ENCODE results near the gene GRID1. TPM values are rescaled to one million over a fixed set of nuclear protein-coding genes. Genes with fewer than 3 reads are reported as not detected.

GRID1 gene
- total RNA-seq, 1 experiment from 2014 or later, result not detected

DNA sequence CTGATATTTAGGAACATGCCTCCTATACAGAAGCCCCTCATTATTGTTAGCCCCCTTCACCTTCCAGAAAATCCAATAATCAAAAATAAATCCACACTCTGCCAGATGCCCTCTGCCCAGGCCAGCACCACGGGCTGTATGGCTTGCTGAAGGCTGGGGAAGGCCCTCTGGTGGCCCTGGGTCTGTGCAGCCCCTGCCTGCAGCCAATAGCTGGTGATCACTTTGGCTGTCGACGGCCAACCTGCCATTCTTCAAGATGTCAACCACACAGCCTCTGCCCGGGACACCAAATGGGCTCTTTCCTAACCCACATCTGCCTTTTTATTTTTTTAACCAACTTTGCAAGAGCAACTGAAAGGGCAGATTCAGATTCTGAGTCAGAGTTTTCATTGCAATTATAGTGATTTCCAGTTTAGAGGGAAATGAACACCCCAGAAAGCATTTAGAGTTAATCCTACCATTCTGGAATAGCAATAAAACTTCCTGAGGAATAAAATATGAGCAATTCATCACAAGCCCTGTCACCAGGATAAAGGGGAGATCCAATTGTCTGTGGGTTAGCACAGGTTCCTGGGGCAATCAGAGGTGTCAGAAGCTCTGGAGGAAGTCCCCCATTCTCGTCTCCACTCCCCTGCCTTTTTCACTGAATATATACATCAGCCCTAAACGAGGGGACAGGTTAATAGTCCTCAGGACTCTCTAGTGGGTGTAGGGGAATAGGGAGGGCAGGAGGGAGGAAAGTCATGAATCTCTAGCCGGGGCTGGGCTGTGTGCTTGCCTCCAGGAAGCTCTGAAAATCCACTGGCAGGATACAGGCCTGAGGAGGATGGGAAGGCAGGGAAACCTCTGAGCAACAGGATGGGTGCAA is 211.3 kb downstream of the GRID1 start:
- Histone ChIP-seq H3K79me2 (ENCODE audit: low read depth) (no peaks in the 10 kb centered on the region), H3K4me1 (replicated peaks; ENCODE audit: insufficient read depth) (no peaks in the 10 kb centered on the region), H3K36me3 (ENCODE audit: low read depth) (no peaks in the 10 kb centered on the region), H3K9me3 (ENCODE audit: insufficient read depth, low read depth) (no peaks in the 10 kb centered on the region), H2AFZ (no peak overlapping the region), H3K27ac (no peak overlapping the region), H4K20me1 (ENCODE audit: insufficient read depth) (no peaks in the 10 kb centered on the region), H3F3A (ENCODE audit: insufficient read depth, low read depth) (no peaks in the 10 kb centered on the region), H3K27me3 (ENCODE audit: insufficient read depth, low read depth) (no peaks in the 10 kb centered on the region; the same call in 1 of the 2 replicates), H3K4me3 (no peak overlapping the region), H3K9me2 (ENCODE audit: insufficient read depth) (no peaks in the 10 kb centered on the region), H3K4me2 (no peak overlapping the region)
- TF ChIP-seq CTCF (conservative IDR thresholded peaks at IDR 0.05) (no peak), EZH2 (IDR thresholded peaks at IDR 0.05; ENCODE audit: low read depth) (no peak)
- intact Hi-C loops (cut with micrococcal nuclease; ENCODE audit: unreplicated experiment), result no loop called here
- ChIA-PET CTCF (no interaction called here), POLR2A (ENCODE audit: unreplicated experiment) (no interaction called here)
- no peak for DNase-seq
- no TSS peak for BruUV-seq (replicated peaks)

GRCh38 chr10:86153751-86154150 is 212.8 kb downstream of the GRID1 start:
- CTCF ChIA-PET, result no interaction called here
- H3K79me2 ChIP-seq (ENCODE audit: low read depth), result no peaks in the 10 kb centered on the region

DNA sequence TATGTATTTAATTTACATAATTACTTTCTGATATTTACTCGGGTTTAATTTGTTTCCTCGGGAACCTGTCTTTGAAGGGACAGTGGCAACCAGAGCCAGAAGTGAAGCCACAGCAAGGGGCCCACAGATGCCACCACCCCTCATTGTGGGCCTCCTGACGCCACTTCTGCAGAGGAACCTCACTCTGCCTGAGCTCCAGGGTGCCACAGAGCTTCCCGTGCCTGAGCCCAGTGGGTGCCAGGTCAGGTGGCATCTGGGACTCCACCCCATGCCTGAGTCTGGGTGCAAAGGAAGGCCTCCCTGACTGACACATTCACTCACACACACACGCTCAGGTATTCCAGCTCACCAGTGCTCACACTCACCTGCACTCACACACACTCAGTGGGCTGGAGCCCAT is 213.7 kb downstream of the GRID1 start:
- no peak overlapping the region for H2AFZ ChIP-seq
- DNase-seq, result no peak
- no peaks in the 10 kb centered on the region for H3F3A ChIP-seq (ENCODE audit: insufficient read depth, low read depth)
- H4K20me1 ChIP-seq (ENCODE audit: insufficient read depth), result no peaks in the 10 kb centered on the region
- intact Hi-C loops (cut with micrococcal nuclease; ENCODE audit: unreplicated experiment), result no loop called here
- H3K9me2 ChIP-seq (ENCODE audit: insufficient read depth), result no peaks in the 10 kb centered on the region
- no peaks in the 10 kb centered on the region for H3K36me3 ChIP-seq (ENCODE audit: low read depth)
- no peaks in the 10 kb centered on the region; the same call in 1 of the 2 replicates for H3K27me3 ChIP-seq (ENCODE audit: insufficient read depth, low read depth)
- H3K4me1 ChIP-seq (replicated peaks; ENCODE audit: insufficient read depth), result no peaks in the 10 kb centered on the region
- TF ChIP-seq CTCF (conservative IDR thresholded peaks at IDR 0.05) (no peak), EZH2 (IDR thresholded peaks at IDR 0.05; ENCODE audit: low read depth) (no peak)
- ChIA-PET CTCF (no interaction called here), POLR2A (ENCODE audit: unreplicated experiment) (interaction anchor here (0.5 kb wide), 1 partner anchor 296 kb away, joined by 7 read pairs; no protein-coding TSS in a partner anchor)
- BruUV-seq (replicated peaks), result no TSS peak
- H3K79me2 ChIP-seq (ENCODE audit: low read depth), result no peaks in the 10 kb centered on the region
- H3K27ac ChIP-seq, result no peak overlapping the region
- H3K4me3 ChIP-seq, result no peak overlapping the region
- no peak overlapping the region for H3K4me2 ChIP-seq
- H3K9me3 ChIP-seq (ENCODE audit: insufficient read depth, low read depth), result no peaks in the 10 kb centered on the region

More at GRCh38 chr10:86153751-86154150, 212.8 kb downstream of the GRID1 start:
- Histone ChIP-seq H3K4me2 (no peak overlapping the region), H2AFZ (no peak overlapping the region), H4K20me1 (ENCODE audit: insufficient read depth) (no peaks in the 10 kb centered on the region), H3K27me3 (ENCODE audit: insufficient read depth, low read depth) (no peaks in the 10 kb centered on the region; the same call in 1 of the 2 replicates), H3F3A (ENCODE audit: insufficient read depth, low read depth) (no peaks in the 10 kb centered on the region), H3K4me1 (replicated peaks; ENCODE audit: insufficient read depth) (no peaks in the 10 kb centered on the region), H3K9me3 (ENCODE audit: insufficient read depth, low read depth) (no peaks in the 10 kb centered on the region), H3K9me2 (ENCODE audit: insufficient read depth) (no peaks in the 10 kb centered on the region), H3K4me3 (no peak overlapping the region), H3K36me3 (ENCODE audit: low read depth) (no peaks in the 10 kb centered on the region), H3K27ac (no peak overlapping the region)
- intact Hi-C loops (cut with micrococcal nuclease; ENCODE audit: unreplicated experiment), result no loop called here
- POLR2A ChIA-PET (ENCODE audit: unreplicated experiment), result no interaction called here
- no peak for DNase-seq
- BruUV-seq (replicated peaks), result no TSS peak
- TF ChIP-seq EZH2 (IDR thresholded peaks at IDR 0.05; ENCODE audit: low read depth) (no peak), CTCF (conservative IDR thresholded peaks at IDR 0.05) (no peak)
